Measurements from ENCODE around the gene IL6. TPM values are rescaled to one million over a fixed set of nuclear protein-coding genes. Genes with fewer than 3 reads are reported as not detected.

IL6 gene
- total RNA-seq, 1 donor from 2014 or later: not detected

DNA sequence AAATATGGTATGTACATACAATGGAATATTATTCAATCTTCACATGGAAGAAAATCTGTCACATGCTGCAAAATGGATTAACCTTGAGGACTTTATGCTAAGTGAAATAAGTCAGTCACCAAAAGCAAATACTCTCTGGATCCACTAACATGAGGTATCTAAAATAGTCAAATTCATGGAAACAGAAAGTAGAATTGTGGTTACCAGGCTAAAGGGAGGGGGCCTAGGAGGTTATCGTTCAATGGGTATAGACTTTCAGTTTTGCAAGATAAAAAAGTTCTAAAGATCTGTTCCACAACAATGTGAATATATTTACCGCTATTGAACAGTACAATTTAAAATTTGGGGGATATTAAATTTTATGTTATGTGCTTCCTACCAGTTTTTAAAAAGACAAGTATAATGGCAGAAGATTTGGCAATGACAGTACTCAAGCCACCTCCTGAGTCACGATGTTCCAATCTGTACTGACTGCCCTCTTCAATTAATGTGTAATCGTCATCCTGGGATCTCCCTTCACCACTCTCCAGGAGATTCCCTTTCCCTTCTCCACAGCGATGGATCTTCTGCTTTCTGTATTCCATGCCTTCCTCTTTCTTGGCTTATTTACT is 32.3 kb upstream of the IL6 start:
- Mint-ChIP-seq H3K4me1 (ENCODE audit: low read depth, unreplicated experiment) (no peaks in the 10 kb centered on the region), H3K27ac (ENCODE audit: unreplicated experiment) (no peak overlapping the region)

DNA sequence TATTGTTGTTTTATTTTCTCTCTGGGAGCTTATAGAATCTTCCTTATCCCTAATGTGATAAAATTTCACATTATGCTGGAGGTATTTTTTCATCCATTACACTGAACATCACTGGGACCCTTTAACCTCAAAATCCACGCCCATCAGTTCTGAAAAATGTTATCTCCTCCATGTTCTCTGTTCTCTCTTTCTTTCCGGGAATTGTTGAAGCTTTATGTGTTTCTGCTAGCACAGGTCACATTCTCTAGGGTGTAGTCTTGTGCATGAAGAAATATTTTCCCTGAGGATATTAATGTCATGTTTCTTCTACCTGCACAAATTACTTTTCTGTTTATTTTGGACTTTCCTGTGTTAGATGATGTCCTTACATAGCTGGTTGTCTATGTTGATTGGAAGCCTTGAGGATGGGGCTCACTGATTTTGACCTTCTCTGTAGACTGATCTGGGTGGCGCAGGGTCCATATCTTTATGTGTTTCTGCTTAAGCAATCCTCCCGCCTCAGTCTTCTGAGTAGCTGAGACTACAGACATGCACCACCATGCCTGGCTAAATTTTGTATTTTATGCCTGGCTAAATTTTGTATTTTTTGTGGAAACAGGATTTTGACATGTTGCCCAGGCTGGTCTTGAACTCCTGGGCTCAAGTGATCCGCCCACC is 31.4 kb upstream of the IL6 start:
- Mint-ChIP-seq H3K9me3 (ENCODE audit: unreplicated experiment) (no peaks in the 10 kb centered on the region), H3K36me3 (ENCODE audit: unreplicated experiment) (no peaks in the 10 kb centered on the region), H3K27ac (ENCODE audit: unreplicated experiment) (no peak overlapping the region), H3K27me3 (ENCODE audit: unreplicated experiment) (no peaks in the 10 kb centered on the region), H3K4me3 (ENCODE audit: unreplicated experiment) (no peak overlapping the region), H3K4me1 (ENCODE audit: low read depth, unreplicated experiment) (no peaks in the 10 kb centered on the region)
- DNase-seq: no peak
- TF ChIP-seq, protein P1, sequence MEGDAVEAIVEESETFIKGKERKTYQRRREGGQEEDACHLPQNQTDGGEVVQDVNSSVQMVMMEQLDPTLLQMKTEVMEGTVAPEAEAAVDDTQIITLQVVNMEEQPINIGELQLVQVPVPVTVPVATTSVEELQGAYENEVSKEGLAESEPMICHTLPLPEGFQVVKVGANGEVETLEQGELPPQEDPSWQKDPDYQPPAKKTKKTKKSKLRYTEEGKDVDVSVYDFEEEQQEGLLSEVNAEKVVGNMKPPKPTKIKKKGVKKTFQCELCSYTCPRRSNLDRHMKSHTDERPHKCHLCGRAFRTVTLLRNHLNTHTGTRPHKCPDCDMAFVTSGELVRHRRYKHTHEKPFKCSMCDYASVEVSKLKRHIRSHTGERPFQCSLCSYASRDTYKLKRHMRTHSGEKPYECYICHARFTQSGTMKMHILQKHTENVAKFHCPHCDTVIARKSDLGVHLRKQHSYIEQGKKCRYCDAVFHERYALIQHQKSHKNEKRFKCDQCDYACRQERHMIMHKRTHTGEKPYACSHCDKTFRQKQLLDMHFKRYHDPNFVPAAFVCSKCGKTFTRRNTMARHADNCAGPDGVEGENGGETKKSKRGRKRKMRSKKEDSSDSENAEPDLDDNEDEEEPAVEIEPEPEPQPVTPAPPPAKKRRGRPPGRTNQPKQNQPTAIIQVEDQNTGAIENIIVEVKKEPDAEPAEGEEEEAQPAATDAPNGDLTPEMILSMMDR (IDR thresholded peaks at IDR 0.05; ENCODE audit: partially characterized antibody, unreplicated experiment): no peak

More for the DNA sequence above, 32.3 kb upstream of the IL6 start:
- H3K36me3 Mint-ChIP-seq (ENCODE audit: unreplicated experiment): no peaks in the 10 kb centered on the region
- TF ChIP-seq, protein P1 (IDR thresholded peaks at IDR 0.05; ENCODE audit: partially characterized antibody, unreplicated experiment): no peak
- H3K9me3 Mint-ChIP-seq (ENCODE audit: unreplicated experiment): no peaks in the 10 kb centered on the region
- no peaks in the 10 kb centered on the region for H3K27me3 Mint-ChIP-seq (ENCODE audit: unreplicated experiment)
- no peak overlapping the region for H3K4me3 Mint-ChIP-seq (ENCODE audit: unreplicated experiment)
- no peak for DNase-seq

DNA sequence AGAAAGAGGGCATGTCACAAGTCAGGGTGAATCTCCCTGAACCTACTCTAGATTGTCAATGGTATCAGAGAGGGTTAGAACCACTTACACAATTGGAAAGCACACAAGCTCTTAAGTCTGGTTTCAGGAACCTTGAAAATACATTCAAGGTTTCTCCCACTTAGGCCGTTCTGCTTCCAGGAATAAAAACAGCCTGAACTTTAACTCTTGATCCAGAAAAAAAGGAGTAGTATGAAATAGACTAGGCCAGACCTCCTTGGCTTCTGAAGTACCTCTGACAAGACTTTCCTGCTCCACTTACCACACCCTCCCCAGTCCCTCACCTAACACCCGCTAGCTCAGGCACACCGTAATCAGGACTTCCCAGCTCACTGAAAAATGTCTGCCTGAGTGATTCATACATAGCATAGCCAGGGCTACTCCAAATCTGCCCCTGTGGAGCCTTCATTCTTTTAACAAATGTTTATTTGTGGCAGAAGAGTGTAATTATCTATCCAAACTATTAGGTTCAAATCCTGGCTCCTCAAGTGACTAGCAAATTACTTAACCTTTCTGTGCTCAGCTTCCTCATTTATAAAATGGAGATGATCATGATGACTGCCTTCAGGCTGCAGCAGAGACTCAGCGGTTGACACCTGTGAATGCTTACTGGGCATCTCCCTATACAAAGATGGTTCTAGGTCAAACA is 30.3 kb upstream of the IL6 start:
- no peaks in the 10 kb centered on the region for H3K9me3 Mint-ChIP-seq (ENCODE audit: unreplicated experiment)
- no peaks in the 10 kb centered on the region for H3K36me3 Mint-ChIP-seq (ENCODE audit: unreplicated experiment)
- no peak overlapping the region for H3K27ac Mint-ChIP-seq (ENCODE audit: unreplicated experiment)
- TF ChIP-seq, protein P1 (IDR thresholded peaks at IDR 0.05; ENCODE audit: partially characterized antibody, unreplicated experiment): no peak
- H3K4me3 Mint-ChIP-seq (ENCODE audit: unreplicated experiment): no peak overlapping the region
- DNase-seq: no peak
- H3K27me3 Mint-ChIP-seq (ENCODE audit: unreplicated experiment): no peaks in the 10 kb centered on the region
- H3K4me1 Mint-ChIP-seq (ENCODE audit: low read depth, unreplicated experiment): no peaks in the 10 kb centered on the region

DNA sequence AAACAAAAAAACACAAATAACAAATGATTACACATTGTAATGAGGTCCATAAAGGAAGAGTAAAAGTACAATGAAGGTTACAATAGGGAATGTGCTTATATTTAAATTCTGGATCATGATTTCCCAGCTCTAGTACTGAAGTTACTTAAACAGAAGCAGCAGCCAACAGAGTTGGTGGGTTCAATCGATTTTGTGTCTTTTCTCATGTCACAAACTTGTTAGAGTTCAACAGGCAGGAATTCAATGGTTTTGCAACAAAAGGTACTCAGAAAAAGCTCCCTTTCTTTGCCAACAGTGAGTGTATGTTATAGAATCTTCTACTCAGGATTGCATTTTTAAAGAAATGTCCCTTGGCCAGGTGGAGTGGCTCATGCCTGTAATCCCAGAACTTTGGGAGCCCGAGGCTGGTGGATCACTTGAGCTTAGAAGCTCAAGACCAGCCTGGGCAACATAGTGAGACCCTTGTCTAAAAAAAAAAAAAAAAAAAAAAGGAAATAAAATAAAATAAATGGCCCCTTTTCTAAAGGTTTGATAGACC is 29.6 kb upstream of the IL6 start:
- no peak overlapping the region for H3K4me3 Mint-ChIP-seq (ENCODE audit: unreplicated experiment)
- no peaks in the 10 kb centered on the region for H3K9me3 Mint-ChIP-seq (ENCODE audit: unreplicated experiment)
- no peaks in the 10 kb centered on the region for H3K36me3 Mint-ChIP-seq (ENCODE audit: unreplicated experiment)
- no peak overlapping the region for H3K27ac Mint-ChIP-seq (ENCODE audit: unreplicated experiment)
- no peak for DNase-seq
- H3K27me3 Mint-ChIP-seq (ENCODE audit: unreplicated experiment): no peaks in the 10 kb centered on the region
- H3K4me1 Mint-ChIP-seq (ENCODE audit: low read depth, unreplicated experiment): no peaks in the 10 kb centered on the region
- TF ChIP-seq, protein P1 (IDR thresholded peaks at IDR 0.05; ENCODE audit: partially characterized antibody, unreplicated experiment): no peak
